Kidney capillary endothelial cell (primary cell): Measurements from ENCODE around the gene POLR2A.

Source experiments
- DNase-seq: peaks from one replicate; pipeline ENCODE4 v3.0.0-alpha.2; 2018; ENCODE audit warnings: low spot score

Gene POLR2A

DNA sequence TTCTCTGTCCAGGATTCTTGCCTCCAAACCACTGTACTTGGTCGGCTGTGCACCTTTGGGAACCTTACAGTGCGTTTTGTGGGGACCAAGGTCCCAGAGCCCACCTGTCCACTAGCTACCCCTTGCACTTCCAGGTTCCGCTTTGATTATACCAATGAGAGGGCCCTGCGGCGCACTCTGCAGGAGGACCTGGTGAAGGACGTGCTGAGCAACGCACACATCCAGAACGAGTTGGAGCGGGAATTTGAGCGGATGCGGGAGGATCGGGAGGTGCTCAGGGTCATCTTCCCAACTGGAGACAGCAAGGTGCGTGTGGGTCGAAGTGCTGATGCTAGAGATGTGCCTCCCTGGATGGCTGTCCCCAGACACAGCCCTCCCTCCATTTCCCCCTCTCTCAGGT, 18.8 kb downstream of the POLR2A start:
- DNase-seq, result no peak

GRCh38 chr17:7503521-7503920, 19.4 kb downstream of the POLR2A start:
- no peak for DNase-seq

DNA sequence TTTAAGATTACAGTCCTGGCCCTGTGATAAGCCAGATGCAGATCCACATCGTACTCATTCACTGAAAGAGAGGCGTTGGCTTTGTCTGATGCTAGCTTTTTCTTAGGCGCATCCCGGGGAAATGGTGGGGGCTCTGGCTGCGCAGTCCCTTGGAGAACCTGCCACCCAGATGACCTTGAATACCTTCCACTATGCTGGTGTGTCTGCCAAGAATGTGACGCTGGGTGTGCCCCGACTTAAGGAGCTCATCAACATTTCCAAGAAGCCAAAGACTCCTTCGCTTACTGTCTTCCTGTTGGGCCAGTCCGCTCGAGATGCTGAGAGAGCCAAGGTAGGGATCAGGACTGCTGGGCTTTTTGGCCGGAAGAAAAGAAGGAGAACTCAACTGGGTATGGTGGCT, 24.0 kb downstream of the POLR2A start:
- DNase-seq, result no peak

DNA sequence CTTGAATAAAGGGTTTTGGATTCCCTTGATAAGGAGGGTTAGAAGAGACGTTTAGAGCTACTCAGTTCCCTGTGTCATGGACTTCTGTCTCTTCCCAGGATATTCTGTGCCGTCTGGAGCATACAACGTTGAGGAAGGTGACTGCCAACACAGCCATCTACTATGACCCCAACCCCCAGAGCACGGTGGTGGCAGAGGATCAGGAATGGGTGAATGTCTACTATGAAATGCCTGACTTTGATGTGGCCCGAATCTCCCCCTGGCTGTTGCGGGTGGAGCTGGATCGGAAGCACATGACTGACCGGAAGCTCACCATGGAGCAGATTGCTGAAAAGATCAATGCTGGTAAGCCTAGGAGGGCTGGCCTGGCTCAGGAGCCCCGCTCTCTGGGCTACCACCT, 24.7 kb downstream of the POLR2A start:
- no peak for DNase-seq

- DNase-seq, result no peak
These were observed 25.8 kb downstream of the POLR2A start for GRCh38 chr17:7509937-7510336.

DNA sequence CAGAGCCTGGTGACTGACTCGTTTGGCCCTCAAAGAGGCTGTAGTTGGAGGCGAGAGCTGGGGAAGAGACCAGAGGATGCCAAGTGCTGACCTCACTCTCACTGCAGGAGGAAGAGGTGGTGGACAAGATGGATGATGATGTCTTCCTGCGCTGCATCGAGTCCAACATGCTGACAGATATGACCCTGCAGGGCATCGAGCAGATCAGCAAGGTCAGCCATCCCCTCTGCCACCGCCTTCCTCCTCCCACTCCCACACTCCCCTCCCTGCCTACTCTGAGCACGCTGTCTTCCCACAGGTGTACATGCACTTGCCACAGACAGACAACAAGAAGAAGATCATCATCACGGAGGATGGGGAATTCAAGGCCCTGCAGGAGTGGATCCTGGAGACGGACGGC, 26.9 kb downstream of the POLR2A start:
- DNase-seq, result no peak

GRCh38 chr17:7512105-7512504, 27.9 kb downstream of the POLR2A start:
- DNase-seq, result no peak

- DNase-seq, result no peak
These were observed 28.8 kb downstream of the POLR2A start for GRCh38 chr17:7512824-7513540.

DNA sequence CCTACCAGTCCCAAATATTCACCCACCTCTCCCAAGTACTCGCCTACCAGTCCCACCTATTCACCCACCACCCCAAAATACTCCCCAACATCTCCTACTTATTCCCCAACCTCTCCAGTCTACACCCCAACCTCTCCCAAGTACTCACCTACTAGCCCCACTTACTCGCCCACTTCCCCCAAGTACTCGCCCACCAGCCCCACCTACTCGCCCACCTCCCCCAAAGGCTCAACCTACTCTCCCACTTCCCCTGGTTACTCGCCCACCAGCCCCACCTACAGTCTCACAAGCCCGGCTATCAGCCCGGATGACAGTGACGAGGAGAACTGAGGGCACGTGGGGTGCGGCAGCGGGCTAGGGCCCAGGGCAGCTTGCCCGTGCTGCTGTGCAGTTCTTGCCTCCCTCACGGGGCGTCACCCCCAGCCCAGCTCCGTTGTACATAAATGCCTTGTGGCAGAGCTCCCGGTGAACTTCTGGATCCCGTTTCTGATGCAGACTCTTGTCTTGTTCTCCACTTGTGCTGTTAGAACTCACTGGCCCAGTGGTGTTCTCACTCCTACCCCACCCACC, 29.8 kb downstream of the POLR2A start:
- no peak for DNase-seq

DNA sequence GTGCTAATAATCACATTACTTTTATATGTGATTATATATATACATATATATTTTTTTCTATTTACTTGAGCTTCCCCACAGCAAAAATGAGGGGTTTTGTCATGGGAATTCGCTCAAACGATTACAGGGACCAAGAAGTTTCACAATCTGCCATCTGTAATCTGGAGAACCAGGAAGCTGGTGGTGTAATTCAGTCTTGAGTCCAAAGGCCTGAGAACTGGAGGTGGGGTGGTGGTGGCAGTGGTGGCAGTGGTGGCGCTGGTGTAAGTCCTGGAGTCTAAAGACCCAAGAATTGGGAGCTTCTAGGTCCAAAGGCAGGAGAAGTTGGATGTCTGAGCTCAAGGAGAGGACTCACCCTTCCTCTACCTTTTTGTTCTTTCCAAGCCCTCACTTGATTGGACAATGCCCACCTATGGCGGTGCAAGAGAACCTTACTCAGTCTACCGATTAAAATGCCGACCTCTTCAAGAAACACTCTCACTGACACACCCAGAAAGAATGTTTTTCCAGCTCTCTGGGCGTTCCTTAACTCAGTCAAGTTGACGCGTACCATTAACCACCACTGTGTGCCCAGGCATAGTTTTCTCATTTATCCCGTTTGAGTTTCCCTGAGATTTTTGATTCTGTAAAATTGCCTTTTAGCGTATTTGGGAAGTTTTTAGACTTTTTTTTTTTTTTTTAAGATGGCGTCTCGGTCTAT, 31.9 kb downstream of the POLR2A start:
- no peak for DNase-seq

GRCh38 chr17:7523033-7523432, 38.9 kb downstream of the POLR2A start:
- peak; percentile 17 for DNase-seq

DNA sequence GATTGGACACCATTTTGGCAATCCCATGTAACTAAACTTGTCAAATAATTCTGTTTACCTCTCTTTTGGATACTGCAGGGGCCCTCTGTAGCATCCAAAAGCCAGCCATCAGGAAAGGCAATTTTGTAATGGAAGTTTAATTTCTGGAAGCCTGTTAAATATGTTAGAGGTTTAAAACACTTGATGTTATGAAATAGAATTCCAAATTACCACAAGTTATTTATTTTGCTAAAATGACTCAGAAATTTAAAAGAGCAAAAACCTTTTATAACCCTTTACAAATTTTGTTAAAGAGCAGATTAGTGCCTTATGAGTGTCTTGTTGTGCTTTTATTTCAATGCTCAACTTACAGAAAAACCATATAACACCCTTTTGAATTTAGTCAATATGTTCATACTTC, 44.7 kb downstream of the POLR2A start:
- no peak for DNase-seq

DNA sequence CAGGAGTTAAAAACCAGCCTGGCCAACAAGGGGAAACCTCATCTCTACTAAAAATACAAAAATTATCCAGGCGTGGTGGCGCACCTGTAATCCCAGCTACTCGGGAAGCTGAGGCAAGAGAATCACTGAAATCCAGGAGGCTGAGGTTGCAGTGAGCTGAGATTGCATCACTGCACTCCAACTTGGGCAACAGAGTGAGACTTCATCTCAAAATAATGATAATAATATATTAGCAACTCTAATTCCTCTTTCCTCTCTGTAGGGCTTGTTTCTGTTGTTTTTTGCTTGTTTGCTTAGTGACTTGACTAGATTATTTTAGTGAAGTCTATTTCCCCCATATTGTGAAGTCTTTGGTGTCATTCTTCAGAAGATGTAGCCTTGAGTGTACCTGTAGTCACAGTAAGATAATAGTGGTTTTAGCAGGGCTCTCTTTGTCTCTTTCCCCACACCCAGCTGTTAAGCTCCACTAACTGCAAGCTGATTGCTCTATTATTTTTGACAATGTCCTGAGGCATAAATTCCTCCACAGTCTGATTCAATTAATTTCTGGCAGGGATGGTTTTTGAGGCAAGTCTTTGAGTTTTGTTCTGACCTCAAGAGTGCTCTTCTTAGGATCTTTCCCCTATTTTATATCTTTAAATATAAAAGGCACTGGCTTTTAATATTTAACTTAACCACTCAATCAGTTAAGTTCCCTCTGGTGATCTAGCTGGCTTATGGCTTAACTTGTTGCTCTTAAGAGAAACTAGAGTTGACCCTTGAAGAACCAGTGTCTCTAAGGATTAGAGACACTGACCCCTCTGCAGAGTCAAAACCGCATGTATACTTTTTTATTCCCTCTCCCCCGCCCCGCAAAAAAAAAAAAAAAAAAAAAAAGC, 46.1 kb downstream of the POLR2A start:
- DNase-seq, result no peak

GRCh38 chr17:7538050-7538449, 53.9 kb downstream of the POLR2A start:
- no peak for DNase-seq

GRCh38 chr17:7538891-7539545, 54.9 kb downstream of the POLR2A start:
- peak; percentile 45 for DNase-seq

GRCh38 chr17:7541074-7541621, 57.0 kb downstream of the POLR2A start:
- DNase-seq, result no peak

DNA sequence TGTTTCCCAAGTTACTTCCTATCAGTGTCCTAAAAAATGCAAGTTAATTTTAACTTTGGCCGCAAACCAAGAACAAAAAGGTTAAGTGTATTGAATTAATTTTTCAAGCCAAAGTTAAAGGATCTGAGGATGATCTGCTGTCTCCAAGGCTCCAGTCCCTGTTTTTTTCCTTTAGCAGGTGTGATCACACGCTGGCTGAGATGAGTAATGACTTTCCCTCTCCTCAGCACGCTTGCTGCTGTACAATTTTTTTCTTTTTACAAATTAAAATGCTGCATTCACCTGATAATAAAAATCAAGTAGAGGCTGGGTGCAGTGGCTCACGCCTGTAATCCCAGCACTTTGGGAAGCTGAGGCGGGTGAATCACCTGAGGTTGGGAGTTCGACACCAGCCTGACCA, 60.7 kb downstream of the POLR2A start:
- DNase-seq, result no peak

GRCh38 chr17:7548585-7549400, 64.6 kb downstream of the POLR2A start, which contains the start of gene TNFSF12:
Gene TNFSF12, plus strand, starts transcription at chr17:7549058. Its CDS starts 96 bp downstream, at chr17:7549154.
- peak; percentile 21 for DNase-seq
